ENCODE results near the gene RGS7BP.

RGS7BP gene

DNA sequence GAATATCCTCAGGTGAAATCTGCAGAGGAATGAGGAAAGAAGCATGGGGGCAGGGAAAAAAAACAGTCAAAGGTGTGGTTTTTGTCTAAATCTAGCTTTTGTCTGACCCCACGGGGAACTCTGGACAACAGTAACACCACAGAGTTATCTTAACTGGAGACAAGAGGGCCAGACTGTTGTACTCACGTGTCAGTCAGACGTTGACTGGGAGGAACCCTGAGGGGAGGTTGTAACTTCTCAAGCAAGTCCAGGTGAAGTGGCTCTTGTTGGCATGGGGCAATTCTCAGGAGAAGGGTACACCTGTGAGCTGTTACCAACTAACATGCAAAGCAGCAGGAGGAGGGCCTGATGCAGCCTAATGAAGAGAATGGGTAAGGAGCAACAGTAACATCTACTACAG, 140.4 kb downstream of the RGS7BP start:
- Histone ChIP-seq H3K4me3 (ENCODE audit: insufficient read depth, low read depth, low read length, poor library complexity, severe bottlenecking) (no peak overlapping the region), H3K27ac (ENCODE audit: insufficient read depth, low read length, poor library complexity, severe bottlenecking) (no peak overlapping the region), H3K9me3 (ENCODE audit: control insufficient read depth, low read length) (no peaks in the 10 kb centered on the region), H3K36me3 (ENCODE audit: control insufficient read depth, insufficient read depth, low read length) (no peaks in the 10 kb centered on the region), H3K4me1 (ENCODE audit: control insufficient read depth, insufficient read depth, low read length, poor library complexity, severe bottlenecking) (no peaks in the 10 kb centered on the region), H3K27me3 (replicated peaks; ENCODE audit: control insufficient read depth, insufficient read depth, low read length, poor library complexity, severe bottlenecking) (no peaks in the 10 kb centered on the region)
- DNase-seq = no peak

DNA sequence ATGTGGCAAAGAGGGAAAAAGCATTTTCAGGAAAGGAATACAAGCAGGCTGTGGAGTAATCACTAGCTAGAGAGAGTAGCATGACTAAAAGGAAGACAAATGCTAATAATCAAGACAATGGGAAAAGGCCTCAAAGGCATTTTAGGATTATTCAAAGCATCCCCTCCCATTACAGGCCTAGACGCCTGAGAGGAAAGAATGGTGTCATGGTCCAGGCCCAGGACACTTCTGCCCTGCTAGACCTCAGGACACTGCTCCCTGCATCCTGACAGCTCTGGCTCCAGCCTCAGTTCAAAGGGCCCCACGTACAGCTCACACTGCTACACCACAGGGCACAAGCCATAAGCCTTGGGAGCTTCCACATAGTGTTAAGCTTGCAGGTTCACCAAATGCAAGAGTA, 143.7 kb downstream of the RGS7BP start:
- no peaks in the 10 kb centered on the region for H3K36me3 ChIP-seq (ENCODE audit: control insufficient read depth, insufficient read depth, low read length)
- H3K4me3 ChIP-seq (ENCODE audit: insufficient read depth, low read depth, low read length, poor library complexity, severe bottlenecking) = no peak overlapping the region
- no peak for DNase-seq
- no peaks in the 10 kb centered on the region for H3K4me1 ChIP-seq (ENCODE audit: control insufficient read depth, insufficient read depth, low read length, poor library complexity, severe bottlenecking)
- no peaks in the 10 kb centered on the region for H3K9me3 ChIP-seq (ENCODE audit: control insufficient read depth, low read length)
- no peaks in the 10 kb centered on the region for H3K27me3 ChIP-seq (replicated peaks; ENCODE audit: control insufficient read depth, insufficient read depth, low read length, poor library complexity, severe bottlenecking)
- no peak overlapping the region for H3K27ac ChIP-seq (ENCODE audit: insufficient read depth, low read length, poor library complexity, severe bottlenecking)

DNA sequence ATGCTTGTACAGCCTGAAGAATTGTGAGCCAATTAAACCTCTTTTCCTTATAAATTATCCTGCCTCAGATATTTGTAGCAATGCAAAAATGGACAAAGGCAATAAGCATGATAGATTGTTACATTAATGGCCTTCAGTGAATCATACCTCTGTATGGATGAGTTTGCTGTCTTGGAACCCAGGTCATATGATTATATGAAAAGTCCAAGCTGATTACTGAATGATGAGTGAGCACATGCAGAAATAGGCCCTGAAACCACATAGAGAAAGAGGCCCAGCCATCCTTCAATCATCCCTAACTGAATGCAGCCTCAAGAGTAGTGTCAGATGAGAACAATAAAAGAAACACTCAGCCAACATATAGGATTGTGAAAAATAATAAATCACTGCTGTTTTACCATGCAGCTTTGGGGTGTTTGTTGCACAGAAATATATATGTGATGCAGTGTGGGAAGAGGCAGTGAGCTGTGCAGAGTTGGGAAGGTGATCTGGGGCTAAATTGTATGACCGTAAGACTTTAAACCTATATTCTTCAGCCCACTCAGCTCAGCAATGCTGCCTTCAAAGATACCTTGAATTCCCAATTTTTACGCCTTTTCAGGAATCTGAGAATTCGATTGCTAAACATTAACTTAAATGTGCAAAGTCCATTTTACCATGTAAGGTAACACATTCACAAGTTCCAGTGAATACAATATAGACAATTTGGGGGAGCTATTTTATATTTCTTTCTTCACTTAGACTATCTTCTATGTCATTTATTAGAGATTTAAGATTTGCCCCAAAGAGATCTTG, 148.1 kb downstream of the RGS7BP start:
- Histone ChIP-seq H3K9me3 (ENCODE audit: control insufficient read depth, low read length) (no peaks in the 10 kb centered on the region), H3K27ac (ENCODE audit: insufficient read depth, low read length, poor library complexity, severe bottlenecking) (no peak overlapping the region), H3K36me3 (ENCODE audit: control insufficient read depth, insufficient read depth, low read length) (no peaks in the 10 kb centered on the region), H3K27me3 (replicated peaks; ENCODE audit: control insufficient read depth, insufficient read depth, low read length, poor library complexity, severe bottlenecking) (no peaks in the 10 kb centered on the region), H3K4me3 (ENCODE audit: insufficient read depth, low read depth, low read length, poor library complexity, severe bottlenecking) (no peak overlapping the region), H3K4me1 (ENCODE audit: control insufficient read depth, insufficient read depth, low read length, poor library complexity, severe bottlenecking) (no peaks in the 10 kb centered on the region)
- DNase-seq = no peak

- Histone ChIP-seq H3K4me1 (ENCODE audit: control insufficient read depth, insufficient read depth, low read length, poor library complexity, severe bottlenecking) (no peaks in the 10 kb centered on the region), H3K27me3 (replicated peaks; ENCODE audit: control insufficient read depth, insufficient read depth, low read length, poor library complexity, severe bottlenecking) (no peaks in the 10 kb centered on the region), H3K36me3 (ENCODE audit: control insufficient read depth, insufficient read depth, low read length) (no peaks in the 10 kb centered on the region), H3K4me3 (ENCODE audit: insufficient read depth, low read depth, low read length, poor library complexity, severe bottlenecking) (no peak overlapping the region), H3K9me3 (ENCODE audit: control insufficient read depth, low read length) (no peaks in the 10 kb centered on the region), H3K27ac (ENCODE audit: insufficient read depth, low read length, poor library complexity, severe bottlenecking) (no peak overlapping the region)
- DNase-seq = no peak
Measured at GRCh38 chr5:64654561-64654938, 148.7 kb downstream of the RGS7BP start.

- Histone ChIP-seq H3K9me3 (ENCODE audit: control insufficient read depth, low read length) (no peaks in the 10 kb centered on the region), H3K27me3 (replicated peaks; ENCODE audit: control insufficient read depth, insufficient read depth, low read length, poor library complexity, severe bottlenecking) (no peaks in the 10 kb centered on the region), H3K27ac (ENCODE audit: insufficient read depth, low read length, poor library complexity, severe bottlenecking) (no peak overlapping the region), H3K4me3 (ENCODE audit: insufficient read depth, low read depth, low read length, poor library complexity, severe bottlenecking) (no peak overlapping the region), H3K36me3 (ENCODE audit: control insufficient read depth, insufficient read depth, low read length) (no peaks in the 10 kb centered on the region), H3K4me1 (ENCODE audit: control insufficient read depth, insufficient read depth, low read length, poor library complexity, severe bottlenecking) (no peaks in the 10 kb centered on the region)
- DNase-seq = no peak
Measured at GRCh38 chr5:64655596-64655995, 149.8 kb downstream of the RGS7BP start.

DNA sequence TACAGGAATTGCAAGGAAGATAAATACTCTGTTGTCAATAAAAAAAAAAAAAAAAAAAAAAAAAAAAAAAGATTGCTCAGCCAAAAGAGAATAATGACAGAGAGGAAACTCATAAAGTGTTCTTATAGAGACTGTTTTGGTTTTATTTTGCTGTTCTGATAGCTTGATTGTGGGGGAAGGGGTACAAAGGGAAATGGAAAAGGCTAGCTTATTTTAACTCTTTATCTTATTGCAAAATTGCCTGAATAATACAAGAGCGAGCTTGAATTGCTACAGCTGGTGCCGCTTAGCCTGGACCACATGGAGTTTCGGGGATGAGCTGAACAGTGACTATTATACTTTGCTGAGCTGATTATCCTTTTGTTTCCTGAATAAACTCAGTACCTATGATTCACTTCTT, 153.5 kb downstream of the RGS7BP start:
- Histone ChIP-seq H3K36me3 (ENCODE audit: control insufficient read depth, insufficient read depth, low read length) (no peaks in the 10 kb centered on the region), H3K27me3 (replicated peaks; ENCODE audit: control insufficient read depth, insufficient read depth, low read length, poor library complexity, severe bottlenecking) (no peaks in the 10 kb centered on the region), H3K4me3 (ENCODE audit: insufficient read depth, low read depth, low read length, poor library complexity, severe bottlenecking) (no peak overlapping the region), H3K27ac (ENCODE audit: insufficient read depth, low read length, poor library complexity, severe bottlenecking) (no peak overlapping the region), H3K4me1 (ENCODE audit: control insufficient read depth, insufficient read depth, low read length, poor library complexity, severe bottlenecking) (no peaks in the 10 kb centered on the region), H3K9me3 (ENCODE audit: control insufficient read depth, low read length) (no peaks in the 10 kb centered on the region)
- DNase-seq = no peak

All from effector memory CD4-positive, alpha-beta T cell (primary cell).